NCI-H2227 (cell line): Measurements from ENCODE around the gene RFTN1.
"Not testable (repeated sequence)": the region's sequence is repeated elsewhere in the genome, so short reads cannot be mapped to it uniquely, and the experiment has no call there.

Experiments used
- DNase-seq: peaks from one replicate; lab custom pipeline; 2025; ENCODE audit not compliant: unreplicated experiment; lab: John Stamatoyannopoulos, UW

The RFTN1 gene

GRCh38 chr3:16311960-16312451 lies 201.5 kb downstream of the RFTN1 start:
- no peak for DNase-seq

GRCh38 chr3:16310486-16310885 lies 203.0 kb downstream of the RFTN1 start:
- not testable (repeated sequence) for DNase-seq

DNA sequence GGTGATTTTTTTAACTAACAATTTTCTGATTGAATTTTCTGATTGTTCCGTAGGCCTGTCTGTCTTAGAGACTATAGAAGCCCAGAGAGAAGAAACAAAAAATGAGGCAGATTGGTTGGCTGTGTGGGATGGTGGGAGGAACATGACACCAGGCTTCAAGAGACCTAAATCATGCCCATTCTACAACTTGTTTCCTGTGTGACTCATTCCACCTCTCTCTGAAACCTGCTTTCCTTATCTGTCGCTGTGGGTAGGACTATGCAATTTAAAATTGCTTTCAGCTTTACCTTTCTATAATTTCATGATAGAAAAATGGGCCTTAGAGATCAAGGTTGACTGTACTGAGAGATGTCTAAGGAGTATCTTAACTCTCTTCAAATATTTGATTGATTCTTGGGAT lies 203.9 kb downstream of the RFTN1 start:
- no peak for DNase-seq

- DNase-seq: no peak
Measured at GRCh38 chr3:16308727-16309126, 204.8 kb downstream of the RFTN1 start.

DNA sequence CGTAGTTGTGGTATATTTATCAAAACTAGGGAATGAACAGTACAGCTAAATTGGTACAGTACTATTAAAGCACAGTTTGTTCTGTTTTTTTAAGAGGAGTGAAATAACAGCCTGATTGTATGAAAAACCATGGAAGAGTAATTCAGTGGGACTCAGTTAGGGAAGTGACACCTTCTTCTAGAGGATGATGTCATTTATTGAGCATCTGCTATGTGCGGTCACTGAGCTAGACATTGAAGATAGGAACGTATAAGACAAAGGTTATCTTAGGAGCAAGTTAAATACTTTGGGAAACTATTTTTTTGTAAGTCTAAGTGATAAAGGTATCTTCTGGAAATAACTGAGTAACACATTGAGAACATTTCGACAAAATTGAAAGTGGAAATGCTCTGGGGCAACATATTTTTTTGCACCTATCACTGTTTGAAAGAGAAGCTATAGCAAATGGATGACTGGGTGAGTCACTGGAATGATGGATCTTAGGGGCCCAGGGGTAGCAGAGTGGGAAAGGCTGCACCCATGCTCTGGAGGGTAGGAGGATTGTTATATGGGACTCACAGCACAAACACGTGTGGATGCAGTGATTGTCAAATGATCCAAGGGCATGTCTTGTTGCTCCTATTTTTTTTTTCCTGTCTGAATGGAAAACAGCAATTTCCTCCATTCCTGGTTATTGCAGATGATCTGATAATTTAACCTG lies 205.5 kb downstream of the RFTN1 start:
- no peak for DNase-seq

GRCh38 chr3:16305111-16305541 lies 208.4 kb downstream of the RFTN1 start:
- DNase-seq: no peak

- DNase-seq: no peak
Measured at GRCh38 chr3:16304061-16305010, 209.2 kb downstream of the RFTN1 start.

DNA sequence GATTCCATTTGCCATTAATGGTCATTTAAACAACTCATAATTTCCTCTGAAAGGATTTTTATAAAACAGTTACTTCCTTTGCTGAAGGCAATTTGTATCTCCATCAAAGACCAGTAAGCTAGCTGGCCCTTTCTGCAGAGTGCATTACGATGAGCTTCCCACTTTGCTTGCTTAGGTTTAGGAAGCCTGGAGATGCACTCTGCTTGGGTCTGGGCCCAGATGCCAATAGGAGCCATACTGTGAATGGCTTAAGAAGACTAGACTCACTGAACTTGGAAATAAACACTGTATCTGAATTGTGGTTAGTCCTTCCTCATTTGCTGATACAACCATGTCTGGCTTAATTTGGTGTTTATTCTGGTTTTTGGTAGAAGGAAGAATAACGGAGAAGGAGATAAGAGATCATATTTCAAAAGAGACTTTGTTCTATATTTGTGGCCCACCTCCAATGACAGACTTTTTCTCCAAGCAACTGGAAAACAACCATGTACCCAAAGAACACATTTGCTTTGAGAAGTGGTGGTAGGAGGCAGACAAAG lies 210.4 kb downstream of the RFTN1 start:
- DNase-seq: no peak

- no peak for DNase-seq
Measured at GRCh38 chr3:16302082-16302631, 211.3 kb downstream of the RFTN1 start.

GRCh38 chr3:16301507-16301906 lies 212.0 kb downstream of the RFTN1 start:
- DNase-seq: no peak

DNA sequence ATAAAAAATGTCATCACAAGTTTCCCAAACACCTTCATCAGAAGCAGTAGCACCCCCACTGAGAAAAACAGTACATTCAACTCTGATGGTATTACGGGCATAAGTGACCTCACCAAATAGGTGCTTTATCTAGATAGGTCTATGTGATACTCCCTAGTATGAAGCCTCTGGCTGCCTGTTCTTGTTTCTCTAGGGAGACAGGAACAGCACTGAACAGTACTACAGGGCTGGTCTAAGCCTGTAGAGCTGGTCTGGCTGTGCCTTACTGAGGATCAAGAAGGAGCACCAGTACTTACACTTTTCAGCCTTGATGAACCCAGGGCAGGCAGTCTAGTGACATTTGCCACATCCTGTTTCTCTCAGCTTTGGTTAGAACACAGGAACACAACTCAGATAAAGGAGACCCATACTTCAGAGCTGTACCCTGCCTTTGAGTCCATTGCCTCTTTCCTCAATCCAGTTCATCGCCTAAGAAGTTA lies 212.6 kb downstream of the RFTN1 start:
- DNase-seq: no peak

DNA sequence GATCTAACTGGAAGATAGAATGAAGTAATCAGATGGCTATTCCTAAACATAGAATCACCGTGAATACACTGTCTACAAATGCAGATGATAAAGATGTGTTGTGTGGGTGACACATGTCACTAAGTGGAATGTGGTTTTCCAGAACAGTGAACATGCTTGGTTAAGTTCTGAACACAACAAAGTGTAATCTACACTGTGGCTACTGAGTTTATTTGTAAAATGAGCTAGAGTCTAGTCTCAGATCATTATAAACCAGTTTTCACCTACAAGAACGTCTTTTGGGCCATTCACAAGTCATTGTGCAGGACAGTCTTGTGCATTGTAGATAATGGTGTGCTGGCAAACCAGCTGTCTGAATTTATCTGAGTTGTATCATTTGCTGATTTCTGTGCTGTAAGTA lies 213.2 kb downstream of the RFTN1 start:
- no peak for DNase-seq

DNA sequence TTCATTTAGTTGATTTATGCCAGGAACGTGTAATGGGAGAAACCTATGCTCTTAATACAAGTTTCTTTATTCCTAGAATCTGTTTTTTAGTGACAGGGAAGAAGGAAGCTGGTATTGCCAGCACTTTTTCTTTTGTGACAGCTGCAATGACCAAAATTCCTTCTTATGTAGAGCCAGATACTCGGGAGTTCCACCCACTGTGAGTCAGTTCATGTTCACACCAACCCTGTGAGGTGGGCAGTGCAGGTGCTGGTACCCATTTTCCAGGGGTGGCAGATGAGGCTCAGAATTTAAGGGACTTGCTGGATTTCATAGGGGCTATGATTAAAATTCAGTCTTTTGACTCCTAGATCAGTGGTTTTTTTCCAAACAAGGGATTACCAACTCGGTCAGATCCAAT lies 213.8 kb downstream of the RFTN1 start:
- DNase-seq: no peak

DNA sequence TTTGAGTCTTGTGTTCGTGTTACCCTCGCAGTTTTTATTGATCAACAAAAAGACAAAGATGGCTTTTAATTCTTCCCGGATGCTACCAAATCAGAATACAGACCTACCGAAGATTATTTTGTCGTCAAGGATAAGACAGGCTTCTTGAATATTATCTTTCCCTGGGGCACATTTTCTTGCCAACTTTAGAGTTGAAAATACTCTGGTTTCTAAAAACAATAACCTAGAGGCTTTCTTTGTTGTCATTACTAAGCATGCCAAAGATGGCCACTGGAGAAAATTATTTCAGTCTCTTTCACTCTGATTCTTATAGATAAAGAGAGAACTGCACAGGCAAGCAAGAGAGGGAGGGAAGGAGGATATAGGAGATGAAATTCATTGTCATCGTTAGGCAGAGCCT lies 214.6 kb downstream of the RFTN1 start:
- no peak for DNase-seq

DNA sequence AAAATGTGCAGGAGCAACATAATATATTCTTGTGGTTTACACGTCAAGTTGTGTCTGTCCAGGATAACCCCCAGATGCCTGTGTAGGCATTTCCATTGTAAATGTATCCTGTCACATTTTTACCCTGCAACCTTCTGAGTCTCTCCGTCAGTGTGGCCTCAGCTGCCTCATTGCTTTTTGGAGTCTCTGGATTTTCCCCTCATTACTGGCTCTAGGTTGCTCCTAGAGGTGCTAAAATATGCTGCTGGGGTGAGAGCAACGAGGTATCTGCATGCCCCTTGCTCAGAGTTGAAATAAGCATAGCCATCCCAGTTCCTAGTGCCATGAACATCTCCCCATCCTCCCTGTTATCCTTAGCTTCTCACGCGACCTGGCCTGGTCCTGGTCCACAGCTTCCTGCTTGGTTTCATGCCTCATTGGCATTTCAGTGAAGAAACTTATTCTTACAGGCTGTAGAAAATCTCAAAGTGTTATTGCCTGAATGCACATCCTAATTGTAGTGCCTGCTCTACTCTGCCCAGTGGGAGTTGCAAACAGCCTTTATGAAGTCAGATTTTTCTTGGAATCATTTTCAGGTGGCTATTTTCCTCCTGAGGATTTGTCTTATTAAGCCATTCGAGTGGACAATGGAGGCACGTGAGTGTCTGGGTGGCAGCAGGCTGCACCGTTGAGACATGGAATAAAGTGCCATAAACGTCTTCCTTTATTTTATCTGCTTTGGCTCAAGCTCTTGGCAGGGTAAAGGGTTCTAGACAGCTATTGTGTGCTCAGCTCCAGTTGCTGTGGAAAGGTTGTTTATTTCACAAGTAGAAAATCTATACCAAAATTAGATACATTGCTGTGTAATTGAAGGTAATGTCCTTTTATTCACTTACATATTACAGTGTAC lies 215.3 kb downstream of the RFTN1 start:
- DNase-seq: no peak

GRCh38 chr3:16295298-16295890 lies 218.1 kb downstream of the RFTN1 start:
- DNase-seq: no peak

GRCh38 chr3:16294844-16295243 lies 218.7 kb downstream of the RFTN1 start:
- DNase-seq: no peak

GRCh38 chr3:16290827-16291196 lies 222.7 kb downstream of the RFTN1 start:
- DNase-seq: no peak

GRCh38 chr3:16290007-16290826 lies 223.3 kb downstream of the RFTN1 start:
- peak; percentile 51 for DNase-seq
